ENCODE measurements around the gene DENND4A.
A peak's percentile ranks its signal among the peaks of the same experiment; 100 is the strongest.

The DENND4A gene

DNA sequence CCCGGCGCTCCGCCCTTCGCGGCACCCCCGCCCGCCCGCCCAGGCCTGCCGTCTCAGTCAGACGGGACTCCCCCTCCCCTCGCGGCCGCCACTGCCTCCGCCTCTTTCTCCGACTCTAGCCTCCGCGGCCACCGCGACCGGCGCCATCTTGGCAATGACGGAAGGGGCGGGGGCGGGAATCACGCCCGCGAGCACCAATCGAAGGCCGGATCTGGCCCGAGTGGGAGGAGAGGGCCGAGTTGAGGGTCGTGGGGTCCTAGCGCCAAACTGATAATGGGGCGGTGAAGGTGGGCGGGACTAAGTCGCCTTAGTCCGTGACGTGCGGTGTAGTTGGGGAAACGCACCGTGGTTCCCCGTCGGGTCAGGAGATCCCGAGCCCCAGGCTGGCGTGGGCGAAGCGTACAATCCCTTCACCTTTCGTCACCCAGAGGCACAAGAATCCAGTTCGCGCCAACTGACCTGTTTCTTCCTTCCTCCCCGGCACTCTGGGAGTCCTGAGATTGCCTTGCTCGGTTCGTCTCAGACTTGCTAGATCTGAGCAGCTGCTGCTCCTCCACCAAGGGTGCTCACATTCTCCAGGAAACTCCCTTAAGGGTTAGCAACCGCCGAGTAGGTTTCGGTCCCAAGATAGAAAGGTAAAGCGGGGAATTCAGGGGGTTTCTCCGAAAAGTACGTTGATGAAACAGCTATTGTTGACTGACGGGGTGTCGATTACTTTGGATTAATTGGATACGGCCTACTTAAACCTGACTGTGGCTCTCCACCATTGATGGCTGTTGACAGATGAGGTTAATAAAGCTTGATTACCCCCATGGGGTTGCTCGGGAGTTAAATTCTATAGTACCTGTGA, at the start of gene DENND4A:
DENND4A (minus strand) TSS at position 156 of the 850 bp plus-strand sequence. CDS start 35,843 bp downstream, outside the sequence.
- DNase-seq: peak; percentile 98

DNA sequence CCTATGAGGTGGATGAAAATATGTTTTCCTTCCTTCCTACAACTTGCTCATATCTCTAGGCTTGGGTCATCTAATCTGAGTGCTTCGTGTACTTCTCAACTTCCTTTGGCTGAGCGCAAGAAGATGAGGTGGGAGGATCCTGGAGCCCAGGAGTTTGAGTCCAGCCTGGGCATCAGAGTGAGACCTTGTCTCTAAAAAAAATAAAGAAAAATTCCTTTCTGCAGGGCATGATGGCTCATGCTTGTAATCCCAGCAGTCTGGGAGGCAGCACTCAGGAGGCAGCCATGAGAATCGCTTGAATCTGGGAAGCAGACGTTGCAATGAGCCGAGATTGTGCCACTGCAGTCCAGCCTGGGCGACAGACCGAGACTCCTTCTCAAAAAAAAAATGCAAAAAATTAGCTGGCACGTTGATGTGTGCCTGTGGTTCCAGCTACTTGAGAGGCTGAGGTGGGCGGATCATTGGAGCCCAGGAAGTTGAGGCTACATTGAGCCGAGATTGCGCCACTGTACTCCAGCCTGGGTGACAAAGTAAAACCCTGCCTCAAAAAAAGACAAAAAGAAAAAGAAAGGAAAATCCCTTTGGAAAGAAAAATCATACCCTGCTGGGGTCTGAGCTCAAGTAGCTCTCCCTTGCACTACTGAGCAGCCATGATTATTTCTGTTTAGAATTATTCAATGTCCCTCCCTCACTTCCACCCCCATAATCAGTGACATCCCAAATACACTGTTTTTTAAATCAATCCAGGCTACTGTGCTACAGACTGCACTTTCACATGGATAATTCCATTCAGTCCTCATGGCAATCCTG, 49.2 kb upstream of the DENND4A start:
- no peak for DNase-seq

DNA sequence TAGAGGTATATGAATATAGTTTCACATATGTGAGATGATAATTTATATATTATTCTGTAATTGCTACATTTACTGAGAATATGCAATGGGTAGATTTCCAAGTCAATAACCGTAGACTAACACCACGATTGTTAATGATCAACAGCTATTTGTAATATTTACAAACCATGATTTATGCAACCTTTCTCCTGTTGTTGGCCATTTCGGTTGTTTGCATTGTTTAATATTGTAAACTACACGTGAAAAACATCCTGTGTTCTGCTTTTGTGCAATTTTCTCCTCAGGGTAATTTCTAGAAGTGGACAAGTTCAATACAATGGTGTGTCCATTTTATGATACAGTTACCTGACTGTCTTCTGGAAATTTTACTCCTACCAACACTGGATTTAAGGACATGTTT, 47.9 kb upstream of the DENND4A start:
- DNase-seq: no peak

DNA sequence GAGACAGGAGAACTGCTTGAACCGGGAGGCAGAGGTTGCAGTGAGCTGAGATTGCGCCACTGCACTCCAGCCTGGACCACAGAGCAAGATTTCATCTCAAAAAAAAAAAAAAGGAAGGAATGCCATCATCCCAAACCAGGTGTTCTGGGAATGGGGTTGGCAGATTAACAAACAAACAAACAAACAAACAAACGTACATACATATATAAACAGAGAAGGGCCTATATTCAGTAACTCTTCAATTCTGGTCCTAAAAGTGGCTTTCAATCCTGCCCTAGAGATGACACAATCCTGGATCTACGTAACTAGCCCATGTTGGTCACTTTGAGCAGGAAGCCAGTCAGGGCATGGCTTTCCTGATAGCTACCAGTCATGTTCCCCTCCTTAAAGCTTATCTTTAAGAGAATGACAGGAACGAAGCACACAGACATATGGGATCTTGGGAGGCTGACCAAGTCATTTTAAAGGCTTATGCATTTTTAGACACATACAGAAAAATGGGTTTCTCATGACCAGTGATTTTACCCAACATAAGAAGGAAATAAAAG, 47.3 kb upstream of the DENND4A start:
- DNase-seq: no peak

DNA sequence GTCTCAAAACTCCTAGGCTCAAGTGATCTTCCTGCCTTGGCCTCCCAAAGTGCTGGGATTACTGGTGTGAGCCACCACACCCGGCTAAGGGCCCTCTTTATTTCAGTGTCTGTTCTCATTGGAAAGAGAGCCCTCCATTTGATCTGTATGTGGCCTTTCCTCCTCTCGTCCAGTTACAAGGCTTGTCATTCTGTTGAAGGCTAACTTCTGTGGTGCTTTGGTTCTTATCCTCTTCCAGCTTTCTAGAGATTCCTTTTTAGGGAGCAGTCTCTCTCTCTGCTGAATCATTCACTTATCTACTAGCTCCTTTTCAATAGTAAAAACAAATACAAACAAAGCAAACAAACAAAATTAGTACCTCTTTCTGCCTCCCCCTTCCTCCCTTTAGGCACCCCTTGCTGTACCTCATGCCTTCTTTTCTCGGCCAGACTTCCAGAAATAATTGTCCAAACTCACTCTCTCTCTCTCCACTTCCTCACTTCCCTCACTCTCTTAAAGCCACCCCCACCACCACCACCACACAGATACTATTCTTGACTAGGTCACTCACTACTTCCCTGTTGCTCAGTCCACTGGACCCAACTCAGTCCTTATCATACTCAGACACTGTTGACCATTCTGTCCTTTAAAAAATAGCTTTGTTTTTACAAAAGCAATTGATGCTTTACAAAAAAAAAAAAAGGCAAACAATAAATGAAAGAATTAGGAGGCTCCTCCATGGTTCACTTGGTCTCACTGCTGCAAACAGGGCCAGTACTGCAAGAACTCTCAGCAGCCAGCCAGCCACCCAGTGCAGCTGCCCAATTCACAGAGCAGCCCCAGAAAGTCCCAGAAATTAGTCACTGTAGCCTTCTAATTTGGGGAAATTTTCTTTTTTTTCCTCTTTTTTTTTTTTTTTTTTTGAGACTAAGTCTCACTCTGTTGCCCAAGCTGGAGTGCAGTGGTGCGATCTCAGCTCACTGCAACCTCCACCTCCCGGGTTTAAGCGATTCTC, 45.5 kb upstream of the DENND4A start:
- DNase-seq: no peak

DNA sequence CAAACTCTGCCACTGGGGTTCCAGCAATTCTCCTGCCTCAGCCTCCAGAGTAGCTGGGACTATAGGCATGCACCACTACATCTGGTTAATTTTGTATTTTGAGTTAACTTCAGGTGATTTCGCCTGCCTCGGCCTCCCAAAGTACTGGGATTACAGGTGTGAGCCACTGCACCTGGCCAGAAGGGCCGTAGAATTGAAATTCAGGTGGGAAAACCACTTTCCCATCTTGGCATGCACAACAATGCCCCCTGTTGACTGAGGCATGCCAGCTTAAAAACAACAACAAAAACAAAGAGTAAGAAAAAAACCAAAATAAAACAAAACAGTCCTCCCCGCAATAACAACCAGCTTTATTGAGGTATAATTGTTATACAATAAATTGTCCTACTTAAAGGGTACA, 44.6 kb upstream of the DENND4A start:
- DNase-seq: no peak

DNA sequence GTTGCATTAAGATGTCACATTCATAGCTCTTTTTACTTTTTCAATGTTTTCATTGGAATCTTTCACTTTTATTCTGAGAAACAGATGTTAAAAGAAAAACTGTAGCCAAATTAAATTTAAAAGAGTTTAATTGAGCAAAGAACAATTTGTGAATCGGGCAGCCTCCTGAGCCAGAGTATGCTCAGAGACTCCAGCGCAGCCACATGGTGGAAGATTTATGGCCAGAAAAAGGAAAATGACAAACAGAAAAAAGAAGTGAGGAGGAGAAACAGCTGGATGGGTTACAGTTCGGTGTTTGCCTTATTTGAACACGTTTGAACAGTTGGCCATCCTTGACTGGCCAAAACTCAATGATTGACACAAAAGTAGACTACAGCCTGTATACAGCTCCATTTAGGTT, 43.4 kb upstream of the DENND4A start:
- no peak for DNase-seq

DNA sequence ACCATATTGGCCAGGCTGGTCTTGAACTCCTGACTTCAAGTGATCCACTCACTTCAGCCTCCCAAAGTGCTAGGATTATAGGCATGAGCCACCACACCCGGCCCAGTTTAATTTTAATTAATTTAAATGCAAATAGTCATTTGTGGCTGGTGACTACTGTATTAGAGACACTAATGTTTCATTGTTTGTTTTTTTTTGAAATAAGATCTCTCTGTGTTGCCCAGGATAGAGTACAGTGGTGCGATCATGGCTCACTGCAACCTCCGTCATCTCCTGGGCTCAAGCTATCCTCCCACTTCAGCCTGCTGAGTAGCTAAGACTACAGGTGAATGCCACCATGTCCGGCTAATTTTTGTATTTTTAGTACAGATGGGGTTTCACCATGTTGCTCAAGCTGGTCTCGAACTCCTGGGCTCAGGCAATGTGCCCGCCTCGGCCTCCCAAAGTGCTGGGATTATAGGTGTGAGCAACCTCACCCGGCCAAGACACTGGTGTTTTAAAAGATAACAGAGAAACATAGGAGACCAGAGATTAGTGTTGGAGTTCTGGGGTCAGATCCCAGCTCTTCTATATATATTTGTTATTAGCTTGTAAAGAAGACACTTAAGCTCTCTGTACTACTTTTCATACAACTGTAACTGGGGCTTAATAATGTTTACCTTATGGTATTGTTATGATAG, 42.6 kb upstream of the DENND4A start:
- DNase-seq: no peak

DNA sequence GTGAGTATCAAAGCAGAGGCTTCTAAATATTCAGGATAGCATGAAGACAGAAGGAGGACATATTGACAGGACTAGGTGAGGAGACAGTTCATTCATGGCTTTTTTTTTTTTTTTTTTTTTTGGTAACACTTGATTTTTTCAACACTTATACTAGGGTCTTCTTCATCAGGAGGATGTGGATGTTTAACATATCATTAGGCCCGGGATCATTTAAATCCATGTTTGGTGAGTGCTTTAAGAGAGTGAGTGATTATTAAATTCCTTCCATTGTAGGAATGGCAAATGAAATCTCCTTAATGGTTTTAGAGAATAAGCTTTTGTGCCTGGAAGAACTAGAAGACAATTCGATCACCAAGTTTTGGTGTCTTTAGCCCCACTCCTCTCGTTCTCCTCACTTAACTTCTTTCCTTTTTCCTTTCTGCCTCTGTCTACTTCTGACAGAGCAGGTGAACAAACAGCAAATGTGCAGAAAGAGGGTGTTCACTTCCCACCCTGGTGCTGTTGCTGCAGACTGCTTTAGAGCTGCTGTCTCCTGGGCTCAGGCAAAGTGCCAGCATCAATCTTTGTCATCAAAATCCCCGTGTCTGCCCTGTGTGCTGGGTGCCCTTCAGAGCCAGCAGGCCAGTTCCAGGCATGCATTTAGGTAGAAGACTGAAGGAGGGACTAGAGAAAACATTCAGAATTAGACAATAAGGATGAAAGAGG, 41.6 kb upstream of the DENND4A start:
- DNase-seq: peak; percentile 39

DNA sequence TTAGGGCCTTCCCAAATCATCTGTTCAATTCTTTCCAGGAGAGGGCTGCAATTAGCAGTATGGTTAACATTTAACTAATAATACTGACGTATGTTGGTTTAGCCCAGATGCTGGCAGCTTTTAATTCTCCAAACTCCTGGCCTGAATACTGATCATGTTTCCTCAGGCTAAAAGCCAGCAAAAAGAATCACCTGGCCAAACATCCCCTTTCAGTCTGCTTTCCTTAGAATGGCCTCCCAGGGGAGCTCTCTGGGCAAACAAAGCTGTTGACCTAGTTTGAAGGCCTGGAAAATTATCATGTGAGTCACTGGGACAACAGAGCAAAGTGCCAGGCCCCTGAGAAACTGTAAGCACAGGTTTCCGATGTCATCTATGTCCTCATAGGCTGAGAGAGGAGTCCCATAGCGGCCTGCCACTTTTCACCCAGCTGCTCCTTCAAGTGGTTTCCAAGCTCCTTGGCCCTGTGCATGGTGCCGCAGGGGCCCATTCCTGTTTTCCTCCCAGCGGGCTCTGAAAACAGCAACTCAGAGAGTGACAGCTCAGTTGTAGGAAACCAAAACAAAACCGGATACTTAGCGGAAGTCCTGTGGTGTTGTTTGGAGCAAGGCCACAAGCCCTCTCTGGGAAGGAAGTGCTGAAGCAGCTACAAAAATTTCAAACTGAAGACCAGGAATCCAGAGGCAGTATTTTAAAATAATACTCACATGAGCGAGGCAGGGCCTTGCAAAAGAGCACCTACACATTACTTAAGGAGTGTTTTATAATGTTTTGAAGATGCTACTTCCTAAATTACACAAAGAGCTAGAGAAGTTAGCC, 40.7 kb upstream of the DENND4A start:
- peak; percentile 66 for DNase-seq

DNA sequence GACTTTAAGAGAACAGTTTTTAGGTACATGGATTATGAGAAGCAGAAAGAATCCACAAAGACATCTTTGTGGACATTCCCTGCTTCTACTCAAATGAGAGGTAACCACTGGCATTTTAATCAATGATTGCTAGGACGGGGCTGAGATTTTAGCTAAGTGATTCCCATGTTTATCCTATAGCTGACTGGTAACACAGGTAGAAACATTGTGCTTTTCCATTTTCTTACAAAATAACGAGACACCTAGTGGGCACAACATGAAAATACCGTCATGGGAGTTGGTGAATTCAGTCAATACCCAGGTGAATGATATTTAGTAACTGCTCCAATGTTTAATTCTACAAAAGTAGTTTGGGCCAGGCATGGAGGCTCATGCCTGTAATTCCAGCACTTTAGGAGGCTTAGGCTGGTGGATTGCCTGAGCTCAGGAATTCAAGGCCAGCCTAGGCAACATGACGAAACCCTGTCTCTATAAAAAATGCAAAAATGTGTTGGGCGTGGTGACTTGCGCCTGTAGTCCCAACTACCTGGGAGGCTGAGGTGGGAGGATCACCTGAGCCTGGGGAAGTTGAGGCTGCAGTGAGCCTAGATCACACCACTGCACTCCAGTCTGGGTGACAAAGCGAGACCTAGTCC, 37.2 kb upstream of the DENND4A start:
- no peak for DNase-seq

DNA sequence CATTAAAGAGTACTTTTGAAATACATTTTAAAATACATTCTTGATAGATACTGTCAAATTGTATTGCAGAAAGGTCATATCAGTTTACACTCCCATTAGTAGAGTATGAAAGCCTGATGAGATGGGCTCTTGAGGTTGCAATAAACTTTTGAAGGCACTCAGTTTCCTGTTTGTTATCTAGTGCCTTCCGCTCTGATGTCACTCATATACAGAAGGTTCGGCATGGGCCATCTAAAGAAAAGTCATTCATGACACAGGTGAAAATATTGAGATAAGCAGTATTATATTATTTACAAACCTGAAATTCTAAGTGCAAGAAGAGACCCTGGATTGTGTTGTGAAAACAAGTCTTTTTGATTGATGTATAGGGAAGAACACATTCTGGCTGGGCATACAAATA, 36.5 kb upstream of the DENND4A start:
- DNase-seq: no peak

DNA sequence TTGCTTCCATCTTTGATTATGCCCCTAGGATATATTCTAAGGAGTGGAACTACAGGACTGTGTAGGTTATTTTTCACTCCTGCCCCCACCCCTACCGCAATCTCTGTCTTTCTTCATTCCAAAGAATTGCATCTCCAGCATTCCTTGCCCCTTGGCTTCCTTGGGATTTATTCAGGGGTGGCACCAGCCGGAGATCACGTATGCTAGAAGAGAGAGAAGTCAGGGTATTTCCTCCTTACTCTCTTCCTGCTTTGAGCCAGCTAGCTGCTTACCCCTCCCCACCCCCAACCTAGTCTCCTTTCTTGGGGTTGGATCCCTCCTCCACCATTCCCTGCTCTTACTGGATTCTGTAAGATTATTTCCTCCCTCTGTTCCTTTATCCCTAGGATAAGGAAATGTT, 35.0 kb upstream of the DENND4A start:
- no peak for DNase-seq

DNA sequence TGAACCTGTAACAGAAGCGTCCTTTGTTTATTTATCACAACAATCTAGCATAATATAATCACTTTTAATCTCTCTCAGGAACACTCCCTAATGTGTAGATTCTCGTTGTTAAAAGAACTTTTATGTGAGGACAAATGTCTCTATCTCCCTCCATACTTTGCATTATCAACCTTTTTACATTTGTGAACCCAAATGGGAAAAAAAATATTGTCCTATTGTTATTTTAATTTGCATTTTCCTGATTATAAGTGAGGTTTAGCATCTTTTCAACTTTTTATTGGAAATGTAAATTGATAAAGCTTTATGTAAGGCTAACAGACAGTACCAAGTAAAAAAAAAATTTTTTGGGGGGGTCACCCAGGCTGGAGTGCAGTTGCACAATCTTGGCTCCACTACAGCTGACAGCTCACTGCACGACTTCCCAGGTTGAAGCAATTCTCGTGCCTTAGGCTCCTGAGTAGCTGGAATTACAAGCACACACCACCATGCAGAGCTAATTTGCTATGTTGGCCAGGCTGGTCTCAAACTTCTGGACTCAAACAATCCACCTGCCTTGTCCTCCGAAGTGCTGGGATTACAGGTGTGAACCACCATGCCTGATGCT, 33.0 kb upstream of the DENND4A start:
- no peak for DNase-seq

DNA sequence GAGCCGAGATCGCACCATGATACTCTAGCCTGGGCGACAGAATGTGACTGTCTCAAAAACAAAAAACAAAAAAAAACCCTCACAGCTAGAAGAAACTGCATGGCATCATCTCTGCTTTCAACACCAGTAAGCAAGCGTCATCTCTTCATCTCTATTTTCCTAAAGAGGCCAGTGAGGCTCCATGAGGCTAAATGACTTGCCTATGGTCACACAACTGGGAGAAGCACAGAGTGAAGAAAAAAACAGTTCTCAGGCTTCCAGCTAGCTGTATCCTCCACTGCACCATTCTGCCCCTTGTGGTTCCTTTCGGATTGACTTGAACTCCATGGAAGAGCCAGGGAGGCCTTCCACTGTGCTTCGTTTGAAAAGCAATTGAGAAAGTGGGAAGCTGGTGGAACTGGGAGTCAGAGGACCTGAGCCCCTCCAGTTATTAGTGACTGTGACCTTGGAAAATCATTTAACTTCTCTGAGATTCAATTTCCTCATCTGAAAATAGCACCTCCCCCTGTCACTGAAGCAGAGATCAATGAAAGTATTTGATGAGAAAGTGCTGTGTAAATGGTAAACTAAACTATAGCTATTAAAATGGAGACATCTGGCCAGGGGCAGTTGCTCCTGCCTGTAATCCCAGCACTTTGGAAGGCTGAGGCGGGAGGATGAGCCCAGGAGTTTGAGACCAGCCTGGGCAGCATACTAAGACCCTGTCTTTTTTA, 32.1 kb upstream of the DENND4A start:
- DNase-seq: no peak

DNA sequence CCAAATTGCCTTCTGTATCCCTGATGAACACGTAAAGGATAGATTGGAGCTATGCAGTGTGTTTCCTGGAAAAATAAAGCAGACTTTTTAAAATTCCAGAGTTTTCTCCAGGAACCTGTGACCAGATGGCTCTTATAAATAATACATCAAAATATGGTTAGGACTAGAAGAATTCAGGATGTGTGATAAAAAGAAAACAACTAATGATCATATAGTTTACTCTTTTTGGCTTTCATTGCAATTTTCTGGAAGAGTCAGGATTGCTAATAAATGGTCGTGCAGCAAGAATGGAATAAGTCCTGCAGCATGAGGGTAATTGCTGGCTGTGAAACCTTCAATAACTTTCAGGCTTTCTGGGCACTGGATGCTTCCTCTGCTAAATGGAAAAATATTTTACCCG, 30.2 kb upstream of the DENND4A start:
- DNase-seq: no peak

DNA sequence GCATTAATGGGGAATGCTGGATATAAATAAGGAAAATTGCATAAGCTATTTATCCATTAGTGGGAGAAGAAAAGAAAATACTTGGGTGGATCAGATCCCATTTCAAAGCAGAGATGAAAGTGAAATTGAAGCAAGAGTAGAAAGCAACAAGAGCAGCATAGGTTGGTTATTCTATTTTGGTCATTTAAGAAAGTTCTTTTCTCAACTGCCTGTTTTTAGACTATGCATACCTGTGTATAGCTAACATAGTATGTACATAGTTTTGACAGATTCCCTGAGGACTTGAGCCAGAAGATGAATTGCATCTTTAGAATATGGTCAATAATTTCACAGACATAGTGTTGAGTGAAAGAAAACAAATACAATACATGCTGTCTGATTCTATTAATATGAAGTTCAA, 29.0 kb upstream of the DENND4A start:
- no peak for DNase-seq

DNA sequence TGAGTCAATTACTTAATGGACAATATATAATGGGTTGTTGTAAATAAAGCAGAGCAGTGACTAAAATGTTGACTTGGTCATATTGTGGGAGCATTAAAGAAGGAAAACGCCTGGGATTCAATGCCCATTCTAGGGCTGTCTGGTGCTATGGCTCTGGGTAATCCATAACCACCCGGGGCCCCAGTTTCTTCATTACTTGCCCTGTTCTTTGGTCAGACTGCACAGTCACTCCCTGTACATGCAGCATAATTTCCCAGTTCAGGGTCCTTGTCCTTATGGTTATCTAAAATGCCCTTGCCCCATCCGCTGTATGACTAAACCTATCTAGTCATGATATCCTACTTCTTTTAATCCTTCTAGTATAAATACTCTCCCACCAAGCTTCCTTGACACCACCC, 27.5 kb upstream of the DENND4A start:
- no peak for DNase-seq
